Vagina (tissue), 2 donors: ENCODE results near the gene SYT11.

ENCODE experiments used
- CTCF ChIP-seq, 3 experiments: fragments of 450-650 bp in 2 of 3; fragments of 200-600 bp in 1 of 3; sonication (generic) in 1 of 3; IDR thresholded peaks; one replicate each; pipeline ENCODE4 v1.5.1; 2017 to 2019; ENCODE audit warnings: antibody characterized with exemption in 3 of 3, mild to moderate bottlenecking in 2 of 3, moderate library complexity in 2 of 3
- POLR2AphosphoS5 ChIP-seq, 2 donors: sonication (generic); formaldehyde crosslinking; IDR thresholded peaks; one replicate each; pipeline ENCODE4 v1.9.0; 2017; ENCODE audit warnings: antibody characterized with exemption in 2 of 2, mild to moderate bottlenecking in 2 of 2, low read depth in 1 of 2; ENCODE audit not compliant: insufficient read depth in 1 of 2

- TF ChIP-seq CTCF (IDR thresholded peaks at IDR 0.05): no peak
- TF ChIP-seq POLR2AphosphoS5 (IDR thresholded peaks at IDR 0.05; ENCODE audit: insufficient read depth in 1 of 2, low read depth in 1 of 2): peak in 1 of 2 donors; percentile 81
These were observed 809 bp downstream of the SYT11 start for GRCh38 chr1:155859881-155860871.
